SW 1271 (cell line): Measurements from ENCODE around the gene ADAM15.
A peak's percentile ranks its signal among the peaks of the same experiment; 100 is the strongest.

Experiments used
- DNase-seq, 2 experiments: peaks; one replicate each; lab custom pipeline; 2025; lab: John Stamatoyannopoulos, UW

The ADAM15 gene

DNA sequence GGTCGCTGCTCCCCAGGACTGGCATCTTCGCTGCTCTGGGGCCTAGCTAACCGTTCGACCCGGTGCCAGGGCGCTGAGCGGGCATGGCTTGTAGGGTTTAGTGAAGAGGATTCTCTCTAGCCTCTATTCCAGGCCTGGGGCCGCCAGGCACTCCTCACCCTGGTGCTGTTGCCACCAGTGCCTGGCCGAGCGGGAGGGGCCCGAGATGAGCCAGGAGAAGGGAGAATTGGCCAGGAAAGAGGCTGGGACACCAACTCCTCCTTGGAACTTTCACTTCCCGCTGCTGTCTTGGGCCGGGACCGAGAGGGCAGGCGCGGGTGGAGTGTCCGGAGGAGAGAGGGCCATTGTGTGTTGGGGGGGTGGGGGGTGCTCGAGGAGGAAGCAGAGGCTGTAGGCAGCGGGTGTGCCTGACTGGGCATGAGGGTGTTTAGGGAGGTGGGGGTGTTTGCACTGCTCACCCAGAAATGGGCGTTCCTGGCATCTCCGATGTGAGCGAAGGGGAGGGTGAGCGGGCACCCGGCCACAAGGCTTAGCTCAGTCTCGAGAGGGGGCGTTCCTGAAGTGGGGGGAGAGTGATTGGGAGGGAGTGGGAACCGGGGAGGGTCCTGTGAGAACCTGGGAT lies 772 bp downstream of the ADAM15 start:
- peak in 1 of 2 experiments; percentile 10 for DNase-seq

- no peak for DNase-seq
These were observed 1.6 kb downstream of the ADAM15 start for GRCh38 chr1:155052439-155053395.

DNA sequence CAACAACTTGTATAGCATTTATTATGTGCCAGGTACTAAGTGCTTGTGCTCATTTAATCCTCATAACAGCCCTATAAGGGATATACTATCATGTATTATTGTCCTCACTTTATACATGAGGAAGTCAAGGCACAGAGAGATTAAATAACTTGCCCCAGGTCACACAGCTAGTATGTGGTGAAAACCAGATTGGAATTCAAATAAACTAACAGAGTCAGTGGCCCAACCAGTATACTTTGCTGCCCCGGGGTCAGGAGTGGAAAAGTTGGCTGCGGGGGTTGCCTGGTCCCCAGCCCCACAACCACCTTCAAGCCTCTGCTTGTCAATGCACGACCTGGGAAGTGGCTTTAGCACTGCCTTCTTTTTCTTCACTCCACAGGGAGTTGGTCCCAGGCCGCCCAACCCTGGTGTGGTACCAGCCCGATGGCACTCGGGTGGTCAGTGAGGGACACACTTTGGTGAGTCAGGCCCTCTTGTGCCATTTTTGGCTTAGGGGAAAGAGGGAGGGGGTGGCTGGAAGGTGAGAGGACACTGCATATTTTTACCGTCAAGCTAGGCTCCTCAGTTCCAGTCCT lies 2.5 kb downstream of the ADAM15 start:
- DNase-seq, result no peak

DNA sequence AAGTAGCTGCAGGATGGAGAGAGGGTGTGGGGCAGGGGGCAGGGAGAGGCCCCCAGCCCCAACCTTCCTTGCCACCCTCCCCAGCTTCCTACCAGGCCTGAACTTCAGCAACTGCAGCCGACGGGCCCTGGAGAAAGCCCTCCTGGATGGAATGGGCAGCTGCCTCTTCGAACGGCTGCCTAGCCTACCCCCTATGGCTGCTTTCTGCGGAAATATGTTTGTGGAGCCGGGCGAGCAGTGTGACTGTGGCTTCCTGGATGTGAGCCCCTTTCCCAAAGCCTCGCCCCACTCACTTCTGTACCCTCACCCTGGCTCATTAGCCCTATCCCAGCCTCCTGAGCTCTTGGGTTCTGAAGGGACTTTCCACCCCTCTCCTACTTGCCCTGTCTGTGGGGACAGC lies 6.0 kb downstream of the ADAM15 start:
- DNase-seq, result no peak

DNA sequence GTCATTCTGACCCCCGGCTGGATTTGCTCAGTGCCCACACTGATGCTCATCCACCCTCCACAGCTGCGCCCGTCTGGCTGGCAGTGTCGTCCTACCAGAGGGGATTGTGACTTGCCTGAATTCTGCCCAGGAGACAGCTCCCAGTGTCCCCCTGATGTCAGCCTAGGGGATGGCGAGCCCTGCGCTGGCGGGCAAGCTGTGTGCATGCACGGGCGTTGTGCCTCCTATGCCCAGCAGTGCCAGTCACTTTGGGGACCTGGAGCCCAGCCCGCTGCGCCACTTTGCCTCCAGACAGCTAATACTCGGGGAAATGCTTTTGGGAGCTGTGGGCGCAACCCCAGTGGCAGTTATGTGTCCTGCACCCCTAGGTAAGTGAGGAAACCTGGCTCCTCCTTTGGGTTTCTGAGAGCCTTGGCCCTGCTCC lies 6.7 kb downstream of the ADAM15 start:
- DNase-seq, result no peak

DNA sequence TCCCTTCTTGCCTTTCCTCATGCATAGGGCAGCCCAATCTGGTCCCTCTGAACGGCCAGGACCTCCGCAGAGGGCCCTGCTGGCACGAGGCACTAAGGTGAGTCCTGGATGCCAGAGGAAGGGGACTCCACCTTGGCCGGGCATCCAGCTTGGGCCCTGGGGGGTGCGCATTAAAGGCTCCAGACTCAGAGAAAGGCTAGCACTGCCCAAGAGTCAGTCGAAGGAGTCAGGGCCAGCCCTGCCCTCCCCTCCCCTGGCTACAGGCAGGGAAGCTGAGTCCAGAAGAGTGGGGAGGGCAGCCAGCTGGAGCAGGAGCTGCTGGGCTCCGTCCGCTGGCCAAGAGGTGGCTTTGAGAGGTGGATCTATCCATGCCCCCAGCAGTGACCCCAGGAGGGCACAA lies 9.6 kb downstream of the ADAM15 start:
- no peak for DNase-seq

- peak in 1 of 2 experiments; percentile 67 for DNase-seq
These were observed 10.4 kb downstream of the ADAM15 start for GRCh38 chr1:155061381-155062150.

GRCh38 chr1:155062151-155062686 lies 11.1 kb downstream of the ADAM15 start:
- no peak for DNase-seq

GRCh38 chr1:155062702-155063411 lies 11.7 kb downstream of the ADAM15 start:
- no peak for DNase-seq

DNA sequence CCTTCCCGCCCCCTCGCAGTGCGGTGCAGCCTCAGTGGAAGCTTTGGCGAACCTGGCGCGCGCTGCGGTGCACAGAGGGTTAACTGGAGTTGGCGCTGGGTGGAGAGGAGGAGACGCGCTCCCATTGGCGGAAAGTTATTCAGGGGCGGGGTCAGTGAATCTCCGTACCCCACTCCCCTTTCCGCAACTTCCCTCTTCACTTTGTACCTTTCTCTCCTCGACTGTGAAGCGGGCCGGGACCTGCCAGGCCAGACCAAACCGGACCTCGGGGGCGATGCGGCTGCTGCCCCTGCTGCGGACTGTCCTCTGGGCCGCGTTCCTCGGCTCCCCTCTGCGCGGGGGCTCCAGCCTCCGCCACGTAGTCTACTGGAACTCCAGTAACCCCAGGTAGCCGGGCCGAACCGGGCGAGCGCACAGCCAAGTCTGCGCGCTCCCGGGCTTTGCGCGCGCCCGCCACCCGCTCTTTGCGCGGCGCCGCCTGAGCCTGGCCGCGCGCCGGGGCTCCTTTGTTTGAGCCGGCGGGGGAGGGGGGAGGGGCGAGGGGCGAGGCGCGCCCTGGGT lies 12.5 kb downstream of the ADAM15 start, which contains the start of gene EFNA4:
EFNA4 (plus strand) TSS at position 191 of the 561 bp plus-strand sequence; CDS start at position 275, 84 bp downstream.
- peak; percentile 25 to 84 for DNase-seq

DNA sequence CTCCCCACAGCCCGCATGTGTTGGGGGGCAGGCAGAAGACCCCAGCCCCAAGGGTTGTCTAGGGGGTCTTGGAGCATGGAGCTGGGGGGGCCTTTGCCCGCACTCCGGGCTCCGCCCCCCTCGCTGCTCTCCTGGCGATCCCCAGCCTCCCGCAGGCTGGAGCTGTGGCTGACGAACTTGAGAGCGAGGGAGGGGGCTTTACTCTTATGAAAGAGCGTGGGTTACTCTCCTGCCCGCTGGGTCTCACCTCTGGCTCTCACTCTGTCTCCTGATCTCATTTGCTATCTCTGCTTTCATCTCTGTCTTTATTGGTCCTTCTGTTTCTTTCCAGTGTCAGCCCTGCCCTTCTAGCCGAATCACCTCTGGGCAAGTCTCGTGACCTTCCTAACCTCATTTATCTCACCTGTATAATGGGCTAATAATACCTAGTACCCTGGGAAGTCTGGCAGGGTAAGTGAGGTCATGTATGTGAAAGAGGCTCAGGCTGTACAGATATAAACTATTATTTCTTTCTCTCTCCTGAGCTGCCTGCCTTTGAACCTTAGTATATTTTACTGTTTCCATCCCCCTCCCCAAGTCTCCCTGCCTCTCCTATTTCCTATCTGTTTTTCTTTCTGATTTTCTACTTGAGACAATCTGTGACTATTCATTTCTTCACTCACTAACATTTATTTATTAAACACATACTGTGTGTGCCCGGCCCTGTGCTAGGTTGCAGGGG lies 13.2 kb downstream of the ADAM15 start:
- DNase-seq, result peak in 1 of 2 experiments; percentile 18

- DNase-seq, result no peak
These were observed 13.8 kb downstream of the ADAM15 start for GRCh38 chr1:155064832-155065429.

DNA sequence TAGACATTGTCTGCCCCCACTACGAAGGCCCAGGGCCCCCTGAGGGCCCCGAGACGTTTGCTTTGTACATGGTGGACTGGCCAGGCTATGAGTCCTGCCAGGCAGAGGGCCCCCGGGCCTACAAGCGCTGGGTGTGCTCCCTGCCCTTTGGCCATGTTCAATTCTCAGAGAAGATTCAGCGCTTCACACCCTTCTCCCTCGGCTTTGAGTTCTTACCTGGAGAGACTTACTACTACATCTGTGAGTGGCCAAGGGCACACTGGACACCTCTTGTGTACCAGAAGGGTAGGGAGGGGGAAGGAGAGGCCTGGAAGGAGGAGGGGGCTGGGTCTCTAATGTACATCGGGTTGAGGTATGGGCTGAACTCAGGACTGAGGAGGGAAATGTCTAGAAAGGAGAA lies 15.7 kb downstream of the ADAM15 start:
- DNase-seq, result no peak

- DNase-seq, result no peak
These were observed 17.5 kb downstream of the ADAM15 start for GRCh38 chr1:155068599-155068998.

GRCh38 chr1:155069551-155070157 lies 18.5 kb downstream of the ADAM15 start:
- no peak for DNase-seq

DNA sequence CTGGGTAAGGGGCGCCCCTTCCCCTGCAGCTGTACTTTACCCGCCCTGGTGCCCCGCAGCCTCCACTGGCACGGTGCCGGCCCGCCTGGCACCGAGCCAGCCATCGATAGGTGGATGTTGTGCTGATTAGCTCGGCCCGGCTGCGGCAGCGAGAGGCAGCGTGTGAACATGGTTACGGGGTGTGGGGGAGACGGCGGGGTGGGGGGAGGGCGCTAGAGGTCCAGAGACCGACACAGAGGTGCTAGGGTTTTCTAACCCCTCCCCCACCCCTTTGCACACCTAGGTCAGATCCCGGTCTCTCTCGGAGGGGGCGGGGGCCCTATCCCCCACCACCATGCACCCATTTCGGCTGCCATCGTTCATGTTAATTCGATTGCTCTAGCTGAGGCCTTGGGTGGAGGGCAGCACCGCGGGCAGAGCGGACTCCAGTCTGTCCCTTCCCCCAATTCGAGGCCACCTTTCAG lies 19.1 kb downstream of the ADAM15 start:
- no peak for DNase-seq

DNA sequence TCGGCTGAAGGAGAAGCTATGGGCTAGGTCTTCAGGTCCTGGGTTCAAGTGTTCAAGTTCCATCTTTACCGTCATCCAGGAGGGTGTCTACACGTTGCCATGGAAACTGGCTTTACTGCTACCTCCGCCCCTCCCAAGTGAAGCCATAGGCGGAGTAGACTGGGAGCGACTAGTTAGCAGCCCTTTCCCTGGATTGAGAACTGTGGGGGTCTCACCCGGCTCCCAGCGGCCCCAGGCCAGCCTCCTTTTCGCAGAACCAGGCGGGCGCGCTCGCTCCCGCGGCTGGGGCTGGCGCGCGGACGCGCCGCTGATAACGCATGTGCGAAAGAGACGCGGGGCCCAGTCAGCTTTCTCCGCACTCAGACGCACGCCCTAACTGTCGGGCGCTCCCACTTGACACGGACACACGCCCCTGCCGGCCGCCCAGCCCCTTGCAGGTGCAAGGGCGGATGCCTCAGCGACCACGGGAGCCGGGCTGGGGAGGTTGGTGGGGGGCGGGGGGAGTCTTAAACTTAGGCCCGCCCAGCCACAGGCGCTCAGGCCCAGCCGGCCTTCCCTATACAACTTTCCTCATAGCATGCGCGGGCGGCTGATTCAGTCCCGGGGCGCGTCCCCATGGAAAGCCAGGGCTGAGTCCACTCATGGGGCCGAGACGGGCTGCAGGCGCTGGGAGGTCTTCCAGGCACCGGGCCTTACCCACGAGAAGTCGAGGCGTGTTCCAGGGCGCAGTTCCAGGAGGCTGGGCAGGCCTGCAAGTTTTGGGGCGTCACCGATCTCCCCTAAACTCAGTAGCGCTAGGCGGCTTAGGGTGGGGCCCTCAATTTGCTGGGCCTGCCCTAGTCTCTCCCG lies 19.8 kb downstream of the ADAM15 start:
- no peak for DNase-seq

DNA sequence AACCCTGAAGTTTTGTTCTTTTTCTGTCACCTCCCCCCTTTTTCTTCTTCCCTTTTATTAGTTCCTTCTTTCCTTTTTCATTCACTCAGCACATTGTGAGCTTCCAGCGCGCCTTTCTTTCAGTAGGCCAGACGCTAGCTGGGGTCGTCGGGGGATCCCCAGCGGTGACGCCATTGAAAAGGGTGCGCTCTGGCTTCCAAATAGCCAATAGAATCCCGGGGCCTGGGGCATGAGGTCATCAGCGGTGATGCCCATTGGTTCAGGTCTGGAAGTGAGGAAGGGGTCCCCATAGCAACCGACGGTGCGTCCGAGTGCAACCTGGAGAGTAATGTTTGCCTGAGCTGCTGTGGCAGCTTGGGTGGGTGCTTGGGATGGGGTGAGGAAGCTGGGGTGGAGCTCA lies 20.6 kb downstream of the ADAM15 start:
- DNase-seq, result no peak
